ENCODE results near the gene PLA2G4D. TPM values are rescaled to one million over a fixed set of nuclear protein-coding genes. Genes with fewer than 3 reads are reported as not detected.
A peak's percentile ranks its signal among the peaks of the same experiment; 100 is the strongest.

PLA2G4D gene
- total RNA-seq, 1 donor from 2014 or later, result not detected

DNA sequence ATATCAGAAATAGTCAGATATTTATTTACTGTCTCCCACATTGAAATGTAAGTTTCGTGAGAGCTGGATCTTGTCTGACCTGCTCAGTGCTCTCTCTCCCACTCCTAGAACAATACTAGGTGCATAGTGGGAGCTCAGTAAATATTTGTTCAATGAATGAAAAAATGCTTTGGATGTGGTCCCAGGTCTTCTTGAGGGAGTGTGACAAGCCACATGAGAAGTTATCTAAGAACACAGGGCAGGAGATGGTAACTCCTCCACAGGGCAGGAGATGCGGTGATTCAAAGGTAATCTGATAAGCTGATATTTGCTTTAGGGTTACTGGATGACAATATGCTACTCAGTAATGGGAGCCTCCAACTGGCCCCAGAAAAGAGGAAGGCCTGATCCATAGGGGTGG is 47.8 kb downstream of the PLA2G4D start:
- peaks cover 3% of the 10 kb centered on the region for H3K27me3 ChIP-seq (ENCODE audit: control insufficient read depth, insufficient read depth, low read length)
- DNase-seq (ENCODE audit: low read depth), result no peak

GRCh38 chr15:42045211-42045615 is 49.1 kb downstream of the PLA2G4D start:
- H3K4me3 ChIP-seq (ENCODE audit: low read depth, low read length), result no peak overlapping the region

More for the DNA sequence above, 47.8 kb downstream of the PLA2G4D start:
- no peaks in the 10 kb centered on the region for H3K36me3 ChIP-seq (ENCODE audit: control insufficient read depth, insufficient read depth, low read length)
- TF ChIP-seq, protein P1, sequence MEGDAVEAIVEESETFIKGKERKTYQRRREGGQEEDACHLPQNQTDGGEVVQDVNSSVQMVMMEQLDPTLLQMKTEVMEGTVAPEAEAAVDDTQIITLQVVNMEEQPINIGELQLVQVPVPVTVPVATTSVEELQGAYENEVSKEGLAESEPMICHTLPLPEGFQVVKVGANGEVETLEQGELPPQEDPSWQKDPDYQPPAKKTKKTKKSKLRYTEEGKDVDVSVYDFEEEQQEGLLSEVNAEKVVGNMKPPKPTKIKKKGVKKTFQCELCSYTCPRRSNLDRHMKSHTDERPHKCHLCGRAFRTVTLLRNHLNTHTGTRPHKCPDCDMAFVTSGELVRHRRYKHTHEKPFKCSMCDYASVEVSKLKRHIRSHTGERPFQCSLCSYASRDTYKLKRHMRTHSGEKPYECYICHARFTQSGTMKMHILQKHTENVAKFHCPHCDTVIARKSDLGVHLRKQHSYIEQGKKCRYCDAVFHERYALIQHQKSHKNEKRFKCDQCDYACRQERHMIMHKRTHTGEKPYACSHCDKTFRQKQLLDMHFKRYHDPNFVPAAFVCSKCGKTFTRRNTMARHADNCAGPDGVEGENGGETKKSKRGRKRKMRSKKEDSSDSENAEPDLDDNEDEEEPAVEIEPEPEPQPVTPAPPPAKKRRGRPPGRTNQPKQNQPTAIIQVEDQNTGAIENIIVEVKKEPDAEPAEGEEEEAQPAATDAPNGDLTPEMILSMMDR (IDR thresholded peaks at IDR 0.05; ENCODE audit: insufficient read depth, low read length, poor library complexity, severe bottlenecking), result no peak
- H3K4me3 ChIP-seq (ENCODE audit: low read depth, low read length), result no peak overlapping the region

DNA sequence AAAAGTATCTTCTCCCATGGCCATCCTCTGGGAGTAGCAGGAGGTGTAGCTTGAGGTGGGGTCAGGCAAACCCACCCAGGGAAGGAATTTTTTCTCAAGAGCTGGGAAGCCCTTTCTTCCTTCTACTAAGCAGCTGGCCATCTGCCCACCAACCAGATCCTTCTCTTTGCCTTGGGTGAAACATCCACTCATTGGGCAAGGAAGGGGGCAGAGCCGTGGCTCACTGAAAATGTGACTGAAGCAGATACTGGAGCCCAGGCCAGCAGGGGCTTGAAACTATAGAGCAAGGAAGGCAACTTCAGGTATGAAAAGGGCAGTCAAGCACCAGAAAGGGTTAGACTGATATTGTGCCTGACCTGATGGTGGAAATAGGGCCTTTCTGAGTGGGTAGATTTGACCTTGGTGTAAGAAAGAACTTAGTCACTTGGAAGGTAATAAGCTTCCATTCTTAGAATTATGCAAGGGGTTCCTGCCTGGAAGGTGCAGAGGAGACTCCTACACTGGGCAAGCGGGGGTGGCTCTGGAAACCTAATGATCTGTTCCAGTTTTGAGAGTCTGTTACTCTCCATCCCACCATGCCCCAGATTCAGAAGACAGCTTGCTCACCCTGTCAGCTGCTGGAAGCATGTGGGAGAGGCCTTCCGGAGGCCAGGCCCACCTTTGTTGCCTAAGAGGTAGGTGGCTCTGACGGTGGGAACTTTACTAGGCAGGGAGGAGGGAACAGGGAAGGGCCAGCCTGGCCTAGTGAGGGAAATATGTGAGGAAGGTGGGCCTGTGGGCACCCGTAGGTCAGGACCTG is 51.6 kb downstream of the PLA2G4D start:
- no peak for DNase-seq (ENCODE audit: low read depth)
- Histone ChIP-seq H3K4me3 (ENCODE audit: low read depth, low read length) (no peak overlapping the region), H3K36me3 (ENCODE audit: control insufficient read depth, insufficient read depth, low read length) (no peaks in the 10 kb centered on the region), H3K27me3 (ENCODE audit: control insufficient read depth, insufficient read depth, low read length) (no peaks in the 10 kb centered on the region)
- TF ChIP-seq, protein P1 (IDR thresholded peaks at IDR 0.05; ENCODE audit: insufficient read depth, low read length, poor library complexity, severe bottlenecking), result no peak

More at GRCh38 chr15:42045211-42045615, 49.1 kb downstream of the PLA2G4D start:
- Histone ChIP-seq H3K27me3 (ENCODE audit: control insufficient read depth, insufficient read depth, low read length) (peaks cover 3% of the 10 kb centered on the region), H3K36me3 (ENCODE audit: control insufficient read depth, insufficient read depth, low read length) (no peaks in the 10 kb centered on the region)
- no peak for DNase-seq (ENCODE audit: low read depth)
- TF ChIP-seq, protein P1 (IDR thresholded peaks at IDR 0.05; ENCODE audit: insufficient read depth, low read length, poor library complexity, severe bottlenecking), result no peak

DNA sequence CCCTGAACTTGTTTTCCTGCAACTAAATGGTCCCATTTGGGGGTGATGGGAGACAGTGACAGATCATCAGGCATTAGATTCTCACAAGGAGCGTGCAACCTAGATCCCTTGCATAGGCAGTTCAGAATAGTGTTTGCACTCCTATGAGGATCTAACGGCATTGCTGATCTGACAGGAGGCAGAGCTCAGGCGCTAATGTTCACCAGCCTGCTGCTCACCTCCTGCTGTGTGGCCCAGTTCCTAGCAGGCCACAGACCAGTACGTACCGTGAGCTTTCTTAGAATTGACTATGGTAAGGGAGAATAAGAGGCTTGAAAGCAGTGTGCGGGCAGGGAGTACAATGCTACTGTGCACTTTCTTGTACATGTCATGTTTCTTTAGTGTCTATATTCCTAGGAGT is 56.0 kb downstream of the PLA2G4D start:
- Histone ChIP-seq H3K36me3 (ENCODE audit: control insufficient read depth, insufficient read depth, low read length) (no peaks in the 10 kb centered on the region), H3K27me3 (ENCODE audit: control insufficient read depth, insufficient read depth, low read length) (no peaks in the 10 kb centered on the region), H3K4me3 (ENCODE audit: low read depth, low read length) (no peak overlapping the region)
- TF ChIP-seq, protein P1 (IDR thresholded peaks at IDR 0.05; ENCODE audit: insufficient read depth, low read length, poor library complexity, severe bottlenecking), result no peak
- no peak for DNase-seq (ENCODE audit: low read depth)

- TF ChIP-seq, protein P1 (IDR thresholded peaks at IDR 0.05; ENCODE audit: insufficient read depth, low read length, poor library complexity, severe bottlenecking), result no peak
- peak; percentile 14 for DNase-seq (ENCODE audit: low read depth)
- Histone ChIP-seq H3K27me3 (ENCODE audit: control insufficient read depth, insufficient read depth, low read length) (no peaks in the 10 kb centered on the region), H3K36me3 (ENCODE audit: control insufficient read depth, insufficient read depth, low read length) (no peaks in the 10 kb centered on the region), H3K4me3 (ENCODE audit: low read depth, low read length) (no peak overlapping the region)
Observed at GRCh38 chr15:42037656-42038055, 56.7 kb downstream of the PLA2G4D start.

DNA sequence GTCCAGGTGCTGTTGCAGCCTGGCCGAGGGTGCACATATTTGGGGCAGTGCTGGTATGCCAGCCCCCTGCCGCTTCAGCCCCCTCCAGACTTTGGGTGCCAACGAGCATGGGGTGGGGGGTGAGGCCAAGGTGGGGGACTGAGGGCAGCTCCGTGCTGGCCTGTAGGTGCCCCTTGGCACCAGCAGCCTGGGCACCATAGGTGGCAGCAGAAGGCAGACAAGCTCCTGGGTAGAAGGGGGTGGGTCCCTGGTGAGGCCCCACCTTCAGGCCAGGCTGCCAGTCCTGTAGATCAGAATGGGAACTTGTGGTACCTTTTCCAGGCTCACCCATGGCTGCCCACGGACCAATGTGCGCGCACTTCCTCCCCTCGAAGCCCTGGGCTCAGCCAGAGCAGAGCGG is 57.4 kb downstream of the PLA2G4D start:
- TF ChIP-seq, protein P1 (IDR thresholded peaks at IDR 0.05; ENCODE audit: insufficient read depth, low read length, poor library complexity, severe bottlenecking), result no peak
- no peaks in the 10 kb centered on the region for H3K36me3 ChIP-seq (ENCODE audit: control insufficient read depth, insufficient read depth, low read length)
- no peak for DNase-seq (ENCODE audit: low read depth)
- no peak overlapping the region for H3K4me3 ChIP-seq (ENCODE audit: low read depth, low read length)
- no peaks in the 10 kb centered on the region for H3K27me3 ChIP-seq (ENCODE audit: control insufficient read depth, insufficient read depth, low read length)

All from kidney epithelial cell (primary cell).